GM19035 (cell line): Measurements from ENCODE around the gene LPAR2.
"Not testable (repeated sequence)": the region's sequence is repeated elsewhere in the genome, so short reads cannot be mapped to it uniquely, and the experiment has no call there.

ENCODE experiments used
- ATAC-seq: cut with Tn5 transposase; IDR thresholded peaks from one replicate; pipeline ENCODE4 v1.9.1; 2021; ENCODE audit not compliant: unreplicated experiment

LPAR2 gene

GRCh38 chr19:19633711-19634515 is 5.9 kb upstream of the LPAR2 start:
- no peak for ATAC-seq

GRCh38 chr19:19632661-19633060 is 4.6 kb upstream of the LPAR2 start:
- no peak for ATAC-seq

- ATAC-seq = no peak
Observed at GRCh38 chr19:19631346-19631745, 3.3 kb upstream of the LPAR2 start.

GRCh38 chr19:19630426-19630825 is 2.4 kb upstream of the LPAR2 start:
- no peak for ATAC-seq

GRCh38 chr19:19630062-19630414 is 2.0 kb upstream of the LPAR2 start:
- no peak for ATAC-seq

GRCh38 chr19:19628501-19629134 is 598 bp upstream of the LPAR2 start:
- peak; percentile 12 for ATAC-seq

GRCh38 chr19:19626516-19627472 is 1.2 kb downstream of the LPAR2 start:
- no peak for ATAC-seq

- no peak for ATAC-seq
Observed at GRCh38 chr19:19624032-19624570, 3.9 kb downstream of the LPAR2 start.

- ATAC-seq = no peak
Observed at GRCh38 chr19:19623383-19623782, 4.6 kb downstream of the LPAR2 start.

GRCh38 chr19:19619849-19620210 is 8.2 kb downstream of the LPAR2 start:
- ATAC-seq = no peak

GRCh38 chr19:19619181-19619848 is 8.7 kb downstream of the LPAR2 start:
- no peak for ATAC-seq

GRCh38 chr19:19618219-19619051 is 9.6 kb downstream of the LPAR2 start, which contains the start of gene PBX4:
PBX4 (minus strand) TSS chr19:19618687; CDS start chr19:19618629, 58 bp downstream.
- ATAC-seq = peak; percentile 95

- no peak for ATAC-seq
Observed at GRCh38 chr19:19615086-19615485, 12.9 kb downstream of the LPAR2 start.

- ATAC-seq = no peak
Observed at GRCh38 chr19:19613506-19613905, 14.5 kb downstream of the LPAR2 start.

- ATAC-seq = no peak
Observed at GRCh38 chr19:19610376-19611202, 17.4 kb downstream of the LPAR2 start.

- not testable (repeated sequence) for ATAC-seq
Observed at GRCh38 chr19:19606686-19607085, 21.3 kb downstream of the LPAR2 start.

- no peak for ATAC-seq
Observed at GRCh38 chr19:19606021-19606420, 22.0 kb downstream of the LPAR2 start.

- no peak for ATAC-seq
Observed at GRCh38 chr19:19602713-19603324, 25.2 kb downstream of the LPAR2 start.
